Measurements from ENCODE around the gene ACD.

The ACD gene

DNA sequence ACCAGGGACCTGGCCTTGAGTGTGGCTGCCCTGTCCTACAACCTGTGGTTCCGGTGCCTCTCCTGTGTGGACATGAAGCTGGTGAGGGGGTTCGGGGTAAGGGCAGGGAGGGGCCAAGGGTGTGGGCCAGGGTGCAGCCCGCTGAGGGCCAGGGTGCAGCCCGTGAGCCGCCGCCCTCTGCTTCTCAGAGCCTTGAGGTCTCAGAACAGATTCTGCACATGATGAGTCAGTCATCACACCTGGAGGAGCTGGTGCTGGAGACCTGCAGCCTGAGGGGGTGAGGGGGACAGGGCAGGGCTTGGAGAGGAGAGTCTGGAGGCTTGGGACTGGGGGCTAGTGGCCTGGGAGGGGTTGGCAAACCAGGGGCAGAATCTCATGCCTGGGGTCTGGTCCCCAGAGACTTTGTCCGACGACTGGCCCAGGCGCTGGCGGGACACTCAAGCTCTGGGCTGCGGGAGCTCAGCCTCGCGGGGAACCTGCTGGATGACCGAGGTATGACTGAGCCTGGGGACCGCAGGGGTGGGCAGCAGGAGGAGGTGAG is 12.9 kb downstream of the ACD start:
- DNase-seq (ENCODE audit: low read depth) = peak; percentile 58
- H3K4me3 ChIP-seq (ENCODE audit: low read length) = no peak overlapping the region
- TF ChIP-seq, protein P1, sequence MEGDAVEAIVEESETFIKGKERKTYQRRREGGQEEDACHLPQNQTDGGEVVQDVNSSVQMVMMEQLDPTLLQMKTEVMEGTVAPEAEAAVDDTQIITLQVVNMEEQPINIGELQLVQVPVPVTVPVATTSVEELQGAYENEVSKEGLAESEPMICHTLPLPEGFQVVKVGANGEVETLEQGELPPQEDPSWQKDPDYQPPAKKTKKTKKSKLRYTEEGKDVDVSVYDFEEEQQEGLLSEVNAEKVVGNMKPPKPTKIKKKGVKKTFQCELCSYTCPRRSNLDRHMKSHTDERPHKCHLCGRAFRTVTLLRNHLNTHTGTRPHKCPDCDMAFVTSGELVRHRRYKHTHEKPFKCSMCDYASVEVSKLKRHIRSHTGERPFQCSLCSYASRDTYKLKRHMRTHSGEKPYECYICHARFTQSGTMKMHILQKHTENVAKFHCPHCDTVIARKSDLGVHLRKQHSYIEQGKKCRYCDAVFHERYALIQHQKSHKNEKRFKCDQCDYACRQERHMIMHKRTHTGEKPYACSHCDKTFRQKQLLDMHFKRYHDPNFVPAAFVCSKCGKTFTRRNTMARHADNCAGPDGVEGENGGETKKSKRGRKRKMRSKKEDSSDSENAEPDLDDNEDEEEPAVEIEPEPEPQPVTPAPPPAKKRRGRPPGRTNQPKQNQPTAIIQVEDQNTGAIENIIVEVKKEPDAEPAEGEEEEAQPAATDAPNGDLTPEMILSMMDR (IDR thresholded peaks at IDR 0.05; ENCODE audit: insufficient read depth, low read depth, low read length, missing control alignments) = no peak

DNA sequence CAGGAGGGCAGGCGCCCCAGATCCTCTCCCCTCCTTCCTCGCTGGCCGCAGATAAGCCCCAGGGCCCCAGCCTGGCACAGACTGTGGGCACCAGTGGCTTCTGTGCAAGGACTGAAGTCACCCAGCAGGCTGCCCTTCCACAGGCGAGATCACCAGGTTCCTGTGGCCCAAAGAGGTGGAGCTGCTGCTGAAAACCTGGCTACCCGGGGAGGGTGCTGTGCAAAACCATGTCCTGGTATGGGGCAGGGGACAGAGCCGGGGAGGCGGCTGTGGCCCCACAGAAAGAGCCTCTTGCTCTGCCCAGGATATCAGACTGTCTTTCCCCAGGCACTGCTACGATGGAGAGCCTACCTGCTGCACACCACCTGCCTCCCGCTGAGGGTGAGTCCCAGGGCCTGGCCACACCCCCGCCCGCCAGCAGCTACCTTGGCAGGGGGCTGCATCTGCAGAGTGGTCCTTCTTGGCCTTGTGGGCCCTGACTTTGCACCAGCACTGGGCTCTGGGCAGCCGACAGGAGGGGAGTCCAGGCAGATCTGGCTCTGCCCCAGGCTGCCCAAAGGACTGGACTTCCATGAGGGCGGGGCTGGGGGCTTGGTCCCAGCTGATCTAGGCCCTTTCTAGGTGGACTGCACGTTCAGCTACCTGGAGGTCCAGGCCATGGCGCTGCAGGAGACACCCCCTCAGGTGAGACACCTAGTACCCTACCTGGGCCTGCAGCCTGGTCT is 14.5 kb downstream of the ACD start:
- TF ChIP-seq, protein P1 (IDR thresholded peaks at IDR 0.05; ENCODE audit: insufficient read depth, low read depth, low read length, missing control alignments) = no peak
- DNase-seq (ENCODE audit: low read depth) = no peak
- no peak overlapping the region for H3K4me3 ChIP-seq (ENCODE audit: low read length)

DNA sequence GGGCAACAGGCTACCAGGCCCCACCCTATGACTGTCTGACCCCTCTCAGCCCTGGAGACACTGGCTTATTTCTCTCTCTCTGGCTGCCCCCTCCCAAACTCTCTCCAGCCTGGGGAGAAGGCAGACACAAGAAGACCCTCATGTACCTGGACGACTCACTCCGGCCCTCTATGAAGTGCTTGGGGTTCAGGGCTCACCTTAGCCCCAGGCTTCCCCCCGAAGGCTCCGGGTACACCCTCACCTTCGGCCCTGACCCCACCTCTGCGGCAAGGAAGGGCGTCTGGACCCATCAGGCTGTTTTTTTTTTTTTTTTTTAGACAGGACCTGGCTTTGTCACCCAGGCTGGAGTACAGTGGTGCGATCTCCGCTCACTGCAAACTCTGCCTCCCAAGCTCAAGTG is 16.0 kb downstream of the ACD start:
- TF ChIP-seq, protein P1 (IDR thresholded peaks at IDR 0.05; ENCODE audit: insufficient read depth, low read depth, low read length, missing control alignments) = no peak
- no peak for DNase-seq (ENCODE audit: low read depth)
- H3K4me3 ChIP-seq (ENCODE audit: low read length) = no peak overlapping the region

DNA sequence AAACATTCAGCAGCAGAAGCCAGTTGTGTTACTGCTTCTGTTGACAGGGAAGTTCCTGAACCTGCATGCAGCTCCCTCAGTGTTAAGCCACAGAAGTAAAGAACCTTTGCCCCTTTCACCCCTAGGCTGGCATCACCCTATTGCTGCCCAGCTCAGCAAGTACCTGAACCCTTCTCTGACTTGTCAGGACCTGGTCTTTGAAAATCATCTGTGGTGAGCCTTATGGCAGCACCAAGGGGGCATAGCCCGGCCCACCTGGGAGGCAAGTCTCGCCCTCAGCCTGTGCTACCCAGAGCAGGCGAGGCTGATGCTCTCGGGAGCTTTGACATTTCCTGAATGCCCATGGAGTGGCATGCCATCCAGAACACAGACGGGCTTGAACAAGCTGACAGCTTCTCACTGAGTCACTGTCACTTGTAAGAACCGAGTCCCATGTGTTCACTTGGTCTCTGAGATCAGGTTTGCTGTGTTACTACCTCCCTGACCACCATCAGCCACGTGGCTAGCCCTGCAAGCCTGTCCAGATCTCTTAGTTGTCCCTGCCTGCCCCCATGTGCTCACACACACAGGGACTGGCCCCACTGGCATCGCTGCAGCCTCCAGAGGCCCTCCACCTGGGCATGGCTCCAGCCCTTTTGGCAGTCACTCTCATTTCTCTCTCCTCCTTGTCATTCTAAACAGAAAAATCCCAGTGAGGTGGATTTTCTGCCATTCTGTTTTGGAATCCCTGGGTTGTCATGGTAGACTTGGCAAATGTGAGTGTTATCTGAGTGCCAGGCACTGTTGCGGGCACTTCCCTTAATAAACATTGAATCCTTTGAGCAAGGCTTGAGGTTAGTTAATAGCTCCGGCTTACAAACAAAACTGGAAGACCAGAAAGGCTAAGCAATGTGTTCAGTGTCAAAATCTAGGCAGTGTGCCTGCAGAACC is 18.0 kb downstream of the ACD start:
- TF ChIP-seq, protein P1 (IDR thresholded peaks at IDR 0.05; ENCODE audit: insufficient read depth, low read depth, low read length, missing control alignments) = no peak

DNA sequence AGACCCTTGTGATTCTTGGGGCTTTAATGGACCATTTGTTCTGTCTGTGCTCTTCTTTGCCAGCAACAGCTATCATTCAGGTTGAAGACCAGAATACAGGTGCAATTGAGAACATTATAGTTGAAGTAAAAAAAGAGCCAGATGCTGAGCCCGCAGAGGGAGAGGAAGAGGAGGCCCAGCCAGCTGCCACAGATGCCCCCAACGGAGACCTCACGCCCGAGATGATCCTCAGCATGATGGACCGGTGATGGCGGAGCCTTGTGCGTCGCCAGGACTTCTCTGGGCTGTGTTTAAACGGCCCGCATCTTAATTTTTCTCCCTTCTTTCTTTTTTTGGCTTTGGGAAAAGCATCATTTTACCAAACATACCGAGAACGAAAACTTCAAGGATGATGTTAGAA is 22.4 kb downstream of the ACD start:
- TF ChIP-seq, protein P1 (IDR thresholded peaks at IDR 0.05; ENCODE audit: insufficient read depth, low read depth, low read length, missing control alignments) = no peak
- DNase-seq (ENCODE audit: low read depth) = no peak
- no peak overlapping the region for H3K4me3 ChIP-seq (ENCODE audit: low read length)

More for the DNA sequence above, 18.0 kb downstream of the ACD start:
- H3K4me3 ChIP-seq (ENCODE audit: low read length) = no peak overlapping the region
- DNase-seq (ENCODE audit: low read depth) = peak; percentile 69

DNA sequence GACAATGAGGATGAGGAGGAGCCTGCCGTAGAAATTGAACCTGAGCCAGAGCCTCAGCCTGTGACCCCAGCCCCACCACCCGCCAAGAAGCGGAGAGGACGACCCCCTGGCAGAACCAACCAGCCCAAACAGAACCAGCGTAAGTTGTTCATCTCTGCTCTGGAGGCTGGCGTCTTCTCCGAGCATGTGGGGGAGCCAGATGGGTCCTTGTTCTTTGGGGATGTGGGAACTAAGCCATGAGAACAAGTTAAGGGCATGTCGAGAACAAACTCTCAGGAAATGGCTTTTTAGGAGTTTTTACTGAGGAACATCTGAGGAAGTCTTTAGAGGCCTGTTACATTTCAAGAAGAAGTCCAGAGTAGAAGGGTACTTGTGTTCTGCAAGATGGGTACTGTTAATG is 23.3 kb downstream of the ACD start:
- no peak for DNase-seq (ENCODE audit: low read depth)
- H3K4me3 ChIP-seq (ENCODE audit: low read length) = no peak overlapping the region
- TF ChIP-seq, protein P1 (IDR thresholded peaks at IDR 0.05; ENCODE audit: insufficient read depth, low read depth, low read length, missing control alignments) = no peak
